Right atrium auricular region (tissue), 2 donors: ENCODE data around the gene NPAT. TPM values are rescaled to one million over a fixed set of nuclear protein-coding genes. Genes with fewer than 3 reads are reported as not detected.

Experiments used
- DNase-seq: peaks from one replicate; pipeline ENCODE4 v3.0.0-alpha.2; 2019; ENCODE audit warnings: low spot score
- H3K27ac ChIP-seq, 2 donors: fragments of 200-600 bp; sonication (generic); 1 replicate in 1 of 2; 2 replicates in 1 of 2; pipeline ENCODE4 v1.5.1; 2016 to 2019
- H3K27me3 ChIP-seq, 2 donors: fragments of 200-600 bp; sonication (generic); one replicate each; pipeline versions ENCODE4 v1.5.1 to v1.6.0; 2017 to 2019
- H3K36me3 ChIP-seq: fragments of 200-600 bp; sonication (generic); one replicate; pipeline ENCODE4 v1.5.1; 2016
- H3K4me1 ChIP-seq, 2 donors: fragments of 200-600 bp; sonication (generic); one replicate each; pipeline versions ENCODE4 v1.5.1 to v1.6.0; 2017 to 2019
- H3K4me3 ChIP-seq, 2 donors: fragments of 200-600 bp; sonication (generic); 1 replicate in 1 of 2; 2 replicates in 1 of 2; pipeline ENCODE4 v1.5.1; 2017 to 2019; ENCODE audit warnings: mild to moderate bottlenecking in 1 of 2, moderate library complexity in 1 of 2
- H3K9me3 ChIP-seq, 2 donors: fragments of 200-600 bp; sonication (generic); one replicate each; pipeline ENCODE4 v1.5.1; 2019
- total RNA-seq, 2 donors: library from RNA; depleted of rRNA; stranded (reverse); fragments of >200 nt; gene quantifications; one replicate each; pipeline ENCODE4 v1.1.0, GENCODE V29; 2016
- TF ChIP-seq, protein P1 (sequence below), 2 donors: fragments of 200-600 bp; sonication (generic); IDR thresholded peaks; one replicate each; pipeline ENCODE4 v1.5.1; 2019; ENCODE audit warnings: antibody characterized with exemption in 2 of 2

Gene NPAT
- total RNA-seq, 2 donors from 2014 or later, result 10.6 to 12.7 TPM

DNA sequence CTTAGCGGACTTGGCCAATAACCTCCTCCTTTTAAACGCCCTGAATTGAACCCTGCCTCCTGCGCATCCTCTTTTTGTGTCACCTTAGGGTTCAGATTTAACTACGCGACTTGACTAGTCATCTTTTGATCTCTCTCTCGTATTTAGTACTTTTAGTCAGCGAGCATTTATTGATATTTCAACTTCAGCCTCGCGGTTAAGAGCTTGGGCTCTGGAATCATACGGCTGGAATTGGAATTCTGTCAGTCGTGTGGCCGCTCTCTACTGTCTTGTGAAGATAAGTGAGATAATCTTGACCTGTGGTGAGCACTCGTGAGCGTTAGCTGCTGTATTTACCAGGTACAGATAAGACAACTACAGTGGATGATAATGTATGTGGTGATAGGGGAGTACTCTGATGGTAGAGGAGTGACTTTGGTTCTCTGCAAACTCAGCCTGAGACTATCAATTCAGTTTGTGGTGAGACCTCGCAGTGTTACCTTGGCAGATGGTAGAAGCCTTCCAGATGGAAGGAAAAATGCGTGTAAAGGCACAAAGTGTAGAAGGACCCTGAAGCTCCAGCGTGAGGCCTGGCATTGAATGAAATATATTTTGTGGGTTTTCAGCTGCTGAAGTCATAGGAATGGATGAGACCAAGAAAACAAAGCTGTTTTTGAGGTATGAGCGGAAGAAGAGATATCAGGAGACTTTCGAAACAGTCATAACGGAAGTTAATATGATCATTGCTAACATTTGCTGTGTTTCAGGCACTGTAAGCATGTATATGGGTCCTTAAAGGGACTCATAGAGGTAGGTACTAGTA is 1.1 kb upstream of the NPAT start:
- TF ChIP-seq, protein P1, sequence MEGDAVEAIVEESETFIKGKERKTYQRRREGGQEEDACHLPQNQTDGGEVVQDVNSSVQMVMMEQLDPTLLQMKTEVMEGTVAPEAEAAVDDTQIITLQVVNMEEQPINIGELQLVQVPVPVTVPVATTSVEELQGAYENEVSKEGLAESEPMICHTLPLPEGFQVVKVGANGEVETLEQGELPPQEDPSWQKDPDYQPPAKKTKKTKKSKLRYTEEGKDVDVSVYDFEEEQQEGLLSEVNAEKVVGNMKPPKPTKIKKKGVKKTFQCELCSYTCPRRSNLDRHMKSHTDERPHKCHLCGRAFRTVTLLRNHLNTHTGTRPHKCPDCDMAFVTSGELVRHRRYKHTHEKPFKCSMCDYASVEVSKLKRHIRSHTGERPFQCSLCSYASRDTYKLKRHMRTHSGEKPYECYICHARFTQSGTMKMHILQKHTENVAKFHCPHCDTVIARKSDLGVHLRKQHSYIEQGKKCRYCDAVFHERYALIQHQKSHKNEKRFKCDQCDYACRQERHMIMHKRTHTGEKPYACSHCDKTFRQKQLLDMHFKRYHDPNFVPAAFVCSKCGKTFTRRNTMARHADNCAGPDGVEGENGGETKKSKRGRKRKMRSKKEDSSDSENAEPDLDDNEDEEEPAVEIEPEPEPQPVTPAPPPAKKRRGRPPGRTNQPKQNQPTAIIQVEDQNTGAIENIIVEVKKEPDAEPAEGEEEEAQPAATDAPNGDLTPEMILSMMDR (IDR thresholded peaks at IDR 0.05), result no peak
- Histone ChIP-seq H3K4me3 (peak overlapping the region; percentile 67 to 79), H3K9me3 (no peaks in the 10 kb centered on the region), H3K4me1 (peaks cover 0 to 42% of the 10 kb centered on the region in 2 donors), H3K36me3 (peaks cover 1% of the 10 kb centered on the region), H3K27me3 (no peaks in the 10 kb centered on the region), H3K27ac (peak overlapping the region; percentile 91 to 97)
- no peak for DNase-seq

DNA sequence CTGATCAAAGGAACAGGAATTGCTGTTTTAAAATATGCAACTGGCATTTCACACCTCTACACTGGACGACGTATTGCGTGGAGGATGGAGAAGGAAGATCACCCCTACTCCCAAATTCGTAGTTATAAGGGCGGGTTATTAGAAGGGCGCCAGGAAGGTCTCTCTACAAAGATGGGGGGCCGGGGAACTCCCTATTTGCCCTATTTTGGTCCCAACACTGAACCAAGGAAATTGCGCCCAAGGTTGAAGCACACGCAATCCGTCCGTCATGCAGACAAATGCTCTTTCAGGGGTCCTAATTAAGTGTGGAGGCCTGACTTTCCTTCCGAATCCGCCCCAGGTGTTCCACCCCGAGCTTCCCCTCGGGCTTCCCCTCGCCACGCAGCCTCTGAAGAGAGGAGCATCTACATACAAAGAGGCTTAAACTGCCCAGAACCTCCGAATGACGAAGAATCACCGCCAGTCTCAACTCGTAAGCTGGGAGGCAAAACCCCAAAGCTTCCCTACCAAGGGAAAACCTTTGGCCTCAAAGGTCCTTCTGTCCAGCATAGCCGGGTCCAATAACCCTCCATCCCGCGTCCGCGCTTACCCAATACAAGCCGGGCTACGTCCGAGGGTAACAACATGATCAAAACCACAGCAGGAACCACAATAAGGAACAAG is 396 bp downstream of the NPAT start:
- Histone ChIP-seq H3K36me3 (no peaks in the 10 kb centered on the region), H3K4me1 (peaks cover 0 to 42% of the 10 kb centered on the region in 2 donors), H3K27me3 (no peaks in the 10 kb centered on the region), H3K27ac (peak overlapping the region; percentile 91 to 97), H3K4me3 (peak overlapping the region; percentile 67 to 79), H3K9me3 (no peaks in the 10 kb centered on the region)
- TF ChIP-seq, protein P1 (IDR thresholded peaks at IDR 0.05), result no peak
- DNase-seq, result no peak

DNA sequence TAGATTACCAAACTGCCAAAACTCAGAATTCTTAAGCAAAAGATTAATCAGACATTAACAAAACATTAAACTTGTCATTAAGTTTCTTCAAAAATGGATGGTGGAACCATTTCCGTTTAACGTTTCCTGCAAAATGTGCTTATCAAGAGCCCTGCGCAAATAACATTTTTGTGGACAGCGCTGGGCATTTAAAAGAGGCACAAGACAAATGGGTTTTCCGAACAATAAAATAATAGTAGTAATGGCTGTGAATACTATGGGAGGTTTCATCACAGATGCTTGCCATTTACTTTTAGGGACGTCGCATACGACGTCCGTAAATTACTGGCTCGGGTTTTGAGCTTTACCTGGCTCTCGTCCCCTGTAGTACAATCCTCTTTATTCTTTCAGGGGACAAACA is 1.1 kb downstream of the NPAT start:
- Histone ChIP-seq H3K36me3 (no peaks in the 10 kb centered on the region), H3K9me3 (no peaks in the 10 kb centered on the region), H3K27me3 (no peaks in the 10 kb centered on the region), H3K4me1 (peaks cover 0 to 38% of the 10 kb centered on the region in 2 donors), H3K4me3 (peak overlapping the region; percentile 67 to 79), H3K27ac (peak overlapping the region; percentile 91 to 97)
- no peak for DNase-seq
- TF ChIP-seq, protein P1 (IDR thresholded peaks at IDR 0.05), result no peak

DNA sequence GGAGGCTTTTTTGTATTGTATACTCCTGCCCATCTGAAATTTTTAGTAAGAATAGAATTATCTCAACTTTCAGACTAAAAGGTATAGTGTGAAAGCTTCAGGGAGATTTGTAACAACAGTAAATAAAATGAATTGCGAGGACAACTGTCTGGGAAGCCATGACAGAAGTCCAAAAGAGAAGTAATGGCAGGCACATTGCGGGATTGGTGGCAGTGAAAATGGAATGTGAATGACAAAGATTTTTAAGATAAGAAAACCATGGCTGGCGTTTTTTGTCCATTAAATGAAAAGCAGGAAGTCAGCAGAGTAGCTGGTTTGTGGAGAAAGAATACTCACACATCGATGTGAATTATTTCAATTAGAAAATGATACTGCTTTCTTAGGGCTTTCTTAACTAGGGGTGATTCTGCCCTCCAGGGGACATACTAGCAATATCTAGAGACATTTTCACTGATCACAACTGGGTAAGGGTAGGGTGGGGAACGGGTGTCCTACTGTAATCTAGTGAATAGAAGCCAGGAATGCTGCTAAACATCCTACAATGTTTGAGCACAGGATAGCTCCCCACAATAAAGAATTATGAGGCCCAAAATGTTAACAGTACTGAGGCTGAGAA is 1.6 kb downstream of the NPAT start:
- DNase-seq, result no peak
- Histone ChIP-seq H3K4me1 (peaks cover 0 to 34% of the 10 kb centered on the region in 2 donors), H3K27me3 (no peaks in the 10 kb centered on the region), H3K27ac (peak overlapping the region in 1 of 2 donors; percentile 91), H3K36me3 (no peaks in the 10 kb centered on the region), H3K9me3 (no peaks in the 10 kb centered on the region), H3K4me3 (peak overlapping the region in 1 of 2 donors; percentile 67)
- TF ChIP-seq, protein P1 (IDR thresholded peaks at IDR 0.05), result no peak

DNA sequence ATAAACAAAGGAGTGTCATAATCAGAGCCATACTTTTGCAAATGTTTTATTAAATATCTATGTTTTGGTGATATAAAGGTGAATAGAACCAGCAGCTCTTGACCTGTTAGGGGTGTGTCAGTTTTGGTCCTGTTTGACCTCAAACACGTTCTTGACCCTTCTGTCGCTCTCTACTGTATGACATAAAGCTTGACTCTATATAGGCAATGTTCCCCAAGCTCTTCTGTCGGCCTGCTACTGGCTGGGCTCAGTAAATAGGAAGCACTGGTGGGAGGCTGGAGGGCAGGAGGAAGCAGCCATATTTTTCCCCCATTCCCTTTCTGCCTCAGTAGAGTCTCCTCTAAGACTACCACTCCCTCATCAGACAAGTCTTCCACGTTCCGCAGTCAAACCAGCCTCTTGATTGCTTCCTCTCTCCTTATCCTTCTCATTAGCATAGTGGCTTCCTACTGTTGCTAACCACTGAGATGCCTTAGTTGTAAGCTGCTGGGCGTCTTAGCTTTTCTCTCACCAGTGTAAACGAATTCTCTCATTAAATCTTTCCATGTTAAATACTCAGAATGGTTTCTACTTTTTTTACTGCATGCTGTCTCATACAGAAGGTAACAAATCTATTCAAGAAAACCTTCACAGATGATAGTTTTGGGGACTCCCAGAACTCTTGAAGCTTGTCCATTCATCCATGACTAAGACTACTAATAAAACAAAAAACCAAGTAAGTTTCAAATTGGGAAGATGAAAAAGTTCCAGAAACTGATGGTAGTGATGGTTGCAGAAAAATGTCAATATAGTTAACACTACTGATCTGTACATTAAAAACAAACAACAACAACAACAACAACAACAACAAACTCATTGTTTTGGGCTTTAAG is 3.3 kb downstream of the NPAT start:
- no peak for DNase-seq
- H3K27me3 ChIP-seq, result no peaks in the 10 kb centered on the region
- H3K36me3 ChIP-seq, result no peaks in the 10 kb centered on the region
- no peaks in the 10 kb centered on the region for H3K9me3 ChIP-seq
- no peak overlapping the region for H3K27ac ChIP-seq
- H3K4me3 ChIP-seq, result no peak overlapping the region
- TF ChIP-seq, protein P1 (IDR thresholded peaks at IDR 0.05), result no peak
- peaks cover 0 to 23% of the 10 kb centered on the region in 2 donors for H3K4me1 ChIP-seq
